Heart right ventricle (tissue), 16 donors: Measurements from ENCODE around the gene NCAPH2. TPM values are rescaled to one million over a fixed set of nuclear protein-coding genes. Genes with fewer than 3 reads are reported as not detected.

Source experiments
- ATAC-seq, 8 donors: fragments of 200-7000 bp; cut with Tn5 transposase; one replicate each; pipeline ENCODE4 v1.9.1; 2020; ENCODE audit warnings: mild to moderate bottlenecking in 8 of 8, moderate library complexity in 8 of 8, moderate number of reproducible peaks in 1 of 8
- DNase-seq, 2 donors: peaks; one replicate each; pipeline ENCODE4 v3.0.0-alpha.2; 2020
- H3K27ac ChIP-seq, 10 donors: fragments of 200-600 bp; sonication (generic) in 2 of 10; one replicate each; pipeline versions ENCODE4 v1.5.0 to v1.8.0; 2020 to 2022; ENCODE audit warnings: mild to moderate bottlenecking in 3 of 10
- H3K27me3 ChIP-seq, 7 donors: fragments of 200-600 bp; one replicate each; pipeline ENCODE4 v1.8.0; 2021 to 2022; ENCODE audit warnings: mild to moderate bottlenecking in 2 of 7
- H3K36me3 ChIP-seq, 9 donors: fragments of 200-600 bp; sonication (generic) in 1 of 9; one replicate each; pipeline versions ENCODE4 v1.5.0 to v1.8.0; 2020 to 2022; ENCODE audit warnings: mild to moderate bottlenecking in 2 of 9
- H3K4me1 ChIP-seq, 9 donors: fragments of 200-600 bp; sonication (generic) in 1 of 9; one replicate each; pipeline versions ENCODE4 v1.5.0 to v1.8.0; 2020 to 2022; ENCODE audit warnings: mild to moderate bottlenecking in 4 of 9
- H3K4me3 ChIP-seq, 10 donors: fragments of 200-600 bp; sonication (generic) in 2 of 10; one replicate each; pipeline versions ENCODE4 v1.5.0 to v1.8.0; 2020 to 2022; ENCODE audit warnings: mild to moderate bottlenecking in 7 of 10, moderate library complexity in 2 of 10
- H3K9me3 ChIP-seq, 11 donors: fragments of 200-600 bp in 10 of 11; sonication (generic) in 2 of 11; one replicate each; pipeline versions ENCODE4 v1.5.0 to v1.8.0; 2013 to 2022; ENCODE audit warnings: mild to moderate bottlenecking in 2 of 11, control low read depth in 1 of 11, moderate library complexity in 1 of 11
- WGBS, 2 donors: extraction: QIAGEN DNeasy Blood & Tissue Kit; methylation state at CpG; one replicate each; pipeline ENCODE4 v1.1.7; 2013; ENCODE audit warnings: inconsistent platforms in 1 of 2; 5-methylcytosine and 5-hydroxymethylcytosine counted together
- intact Hi-C, 10 donors: fragments of 100-400 bp; cut with DNase I; formaldehyde crosslinking; loops; one replicate each; pipeline versions ENCODE4 v1.11.1 to v1.14.2; 2022
- polyA plus RNA-seq, 2 donors: library from polyadenylated mRNA; stranded (reverse); fragments of 200-250 nt; gene quantifications; one replicate each; pipeline ENCODE4 v1.2.3, GENCODE V29; 2013
- total RNA-seq, 10 donors: library from RNA; stranded (reverse); fragmentation: NEBNext Ultra II Directional in 3 of 10; extraction: Animal tissue kit (Norgen Biotek cat#: 25700) in 3 of 10; gene quantifications; one replicate each; pipeline versions ENCODE4 v1.2.1 to v1.2.4, GENCODE V29; 2021 to 2023
- TF ChIP-seq, protein P1 (sequence below), 9 donors: fragments of 200-600 bp; sonication (generic) in 2 of 9; IDR thresholded peaks; one replicate each; pipeline versions ENCODE4 v1.5.0 to v1.8.0; 2021 to 2022; ENCODE audit warnings: antibody characterized with exemption in 9 of 9, mild to moderate bottlenecking in 5 of 9, moderate library complexity in 1 of 9
- donor health status: Arrhythmogenic right ventricular cardiomyopathy.
- donor health status: ischemic (EF 13 %, LVEDD 7.1; RV severe dilation, severe dysfunction).
- donor health status: healthy with polysubstance abuse.
- donor health status: DM: no; HTN: yes; CAD: no.
- donor health status: DM: no; HTN: no; CAD: no.
- donor health status: ischemic (EF 25% LVEDD 6.9; RV normal size, moderate dysfunction).
- donor health status: ischemic (EF 25% LVEDD 5.7; RV mildly dilated, moderate dysfunction).
- donor health status: healthy.
- donor health status: DM: yes; HTN: yes; CAD: no.
- donor health status: Ischemic cardiomyopathy.
- donor health status: ischemic (EF 35%, LVEDD 5.7; RV mildly dilated, moderate dysfunction).
- donor health status: nonischemic (EF 11% LVEDD 7.7; RV severe dilation, severe dysfunction).
- donor health status: DM: yes; HTN: yes; CAD: no.
- donor health status: PGD.
- donor health status: ischemic (EF 29% LVEDD 5.4; RV normal size, mild dysfunction).
- donor health status: nonischemic (EF 23%, LVEDD 6.1; RV moderate dilation, normal function).

NCAPH2 gene
- total and polyA plus RNA-seq, 12 donors = 21.7 to 54.8 (median 27.8) TPM

DNA sequence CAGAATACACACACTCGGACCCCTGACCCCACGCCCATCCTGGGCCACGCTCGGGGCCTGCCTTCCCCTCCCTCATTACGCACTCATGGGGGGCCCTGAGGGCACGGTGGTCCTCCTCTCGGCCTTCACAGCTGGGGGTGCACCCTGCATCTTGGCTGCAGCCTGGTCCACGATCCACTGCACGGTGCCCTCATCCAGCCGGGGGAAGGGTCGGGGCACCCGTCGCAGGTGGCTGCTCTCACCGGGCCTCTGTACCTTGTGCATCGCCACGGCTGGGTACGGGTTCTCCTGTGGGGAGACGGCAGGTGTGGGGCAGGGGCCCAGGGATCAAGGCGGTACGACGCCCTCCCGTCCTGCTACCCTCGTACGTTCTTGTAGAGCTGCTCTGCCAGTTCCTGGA, 43.6 kb upstream of the NCAPH2 start:
- TF ChIP-seq, protein P1, sequence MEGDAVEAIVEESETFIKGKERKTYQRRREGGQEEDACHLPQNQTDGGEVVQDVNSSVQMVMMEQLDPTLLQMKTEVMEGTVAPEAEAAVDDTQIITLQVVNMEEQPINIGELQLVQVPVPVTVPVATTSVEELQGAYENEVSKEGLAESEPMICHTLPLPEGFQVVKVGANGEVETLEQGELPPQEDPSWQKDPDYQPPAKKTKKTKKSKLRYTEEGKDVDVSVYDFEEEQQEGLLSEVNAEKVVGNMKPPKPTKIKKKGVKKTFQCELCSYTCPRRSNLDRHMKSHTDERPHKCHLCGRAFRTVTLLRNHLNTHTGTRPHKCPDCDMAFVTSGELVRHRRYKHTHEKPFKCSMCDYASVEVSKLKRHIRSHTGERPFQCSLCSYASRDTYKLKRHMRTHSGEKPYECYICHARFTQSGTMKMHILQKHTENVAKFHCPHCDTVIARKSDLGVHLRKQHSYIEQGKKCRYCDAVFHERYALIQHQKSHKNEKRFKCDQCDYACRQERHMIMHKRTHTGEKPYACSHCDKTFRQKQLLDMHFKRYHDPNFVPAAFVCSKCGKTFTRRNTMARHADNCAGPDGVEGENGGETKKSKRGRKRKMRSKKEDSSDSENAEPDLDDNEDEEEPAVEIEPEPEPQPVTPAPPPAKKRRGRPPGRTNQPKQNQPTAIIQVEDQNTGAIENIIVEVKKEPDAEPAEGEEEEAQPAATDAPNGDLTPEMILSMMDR (IDR thresholded peaks at IDR 0.05) = no peak
- WGBS, 2 donors = 92 to 93% methylated on average over 24 of the region's 24 CpGs
- no peak overlapping the region for H3K27ac ChIP-seq
- no peak overlapping the region for H3K4me3 ChIP-seq
- H3K9me3 ChIP-seq = no peaks in the 10 kb centered on the region
- H3K27me3 ChIP-seq = no peaks in the 10 kb centered on the region
- H3K36me3 ChIP-seq = peaks cover 11 to 88% (median 81%) of the 10 kb centered on the region in 9 donors
- intact Hi-C loops = no loop called here
- ATAC-seq = no peak
- H3K4me1 ChIP-seq = peaks cover 0 to 14% (median 6%) of the 10 kb centered on the region in 9 donors
- DNase-seq = no peak

DNA sequence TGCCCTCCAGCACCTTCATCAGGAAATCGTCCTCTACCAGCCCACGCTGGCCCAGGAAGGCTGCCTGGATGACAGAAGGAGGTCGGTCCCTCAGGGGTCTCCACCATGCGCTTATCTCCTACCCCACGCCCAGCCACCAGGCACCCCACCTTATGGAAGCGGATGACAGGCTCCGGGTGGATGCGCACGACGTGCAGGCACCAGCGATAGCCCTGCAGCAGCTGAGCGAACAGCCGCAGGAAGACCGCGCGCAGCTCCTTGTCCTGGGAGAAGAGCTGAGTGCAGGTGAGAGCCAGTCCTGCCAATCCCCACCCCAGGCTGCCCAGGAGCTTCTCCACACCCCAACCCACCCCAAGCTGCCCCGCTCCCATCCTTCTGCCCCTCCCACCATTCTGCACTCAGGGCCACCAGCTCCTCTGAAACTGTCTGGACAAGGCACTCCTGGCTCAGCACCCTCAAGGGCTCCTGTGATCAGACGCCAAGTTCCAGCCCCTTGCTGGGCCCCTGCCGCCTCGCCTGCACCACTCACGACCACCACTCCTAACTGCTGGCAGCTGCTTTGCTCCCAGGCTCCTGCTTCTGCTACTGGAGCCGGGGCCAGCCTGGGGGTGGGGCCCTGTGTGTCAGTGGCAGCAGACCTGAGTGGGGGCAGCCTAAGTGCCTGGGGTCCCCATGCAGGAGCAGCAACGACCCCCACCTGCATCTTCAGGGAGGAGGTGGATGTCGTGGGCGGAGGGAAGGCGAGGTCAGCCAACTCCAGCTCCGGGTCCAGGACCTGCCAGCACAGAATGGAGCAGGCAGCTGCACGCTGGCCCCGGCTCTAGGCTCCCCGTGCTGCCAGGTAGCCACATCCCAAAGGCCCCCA, 42.7 kb upstream of the NCAPH2 start:
- TF ChIP-seq, protein P1 (IDR thresholded peaks at IDR 0.05) = no peak
- 89 to 93% methylated on average over 30 of the region's 30 CpGs for WGBS, 2 donors
- DNase-seq (no peak), ATAC-seq (no peak)
- intact Hi-C loops = no loop called here
- Histone ChIP-seq H3K4me3 (no peak overlapping the region), H3K36me3 (peaks cover 11 to 79% (median 72%) of the 10 kb centered on the region in 9 donors), H3K27ac (no peak overlapping the region), H3K9me3 (no peaks in the 10 kb centered on the region), H3K4me1 (peaks cover 0 to 22% (median 14%) of the 10 kb centered on the region in 9 donors), H3K27me3 (no peaks in the 10 kb centered on the region)

DNA sequence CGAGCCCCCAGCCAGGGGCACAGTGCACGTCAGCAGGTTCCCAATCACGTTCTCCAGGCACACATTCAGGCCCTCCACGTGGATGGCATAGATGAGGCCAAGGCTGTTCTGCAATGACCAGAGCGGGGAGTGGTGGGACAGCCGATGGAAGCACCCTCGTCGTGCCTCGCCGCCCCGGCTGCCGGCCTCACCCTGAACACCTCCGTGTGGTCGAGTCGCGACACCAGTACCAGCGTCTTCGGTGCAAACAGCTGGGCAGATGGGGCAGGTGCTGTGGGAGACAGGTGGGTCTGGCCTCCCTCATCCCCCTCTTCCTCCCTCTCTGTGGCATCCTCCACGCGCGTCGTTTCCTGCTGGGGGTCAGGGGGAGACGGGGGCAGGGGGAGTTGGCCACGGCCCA, 40.7 kb upstream of the NCAPH2 start:
- TF ChIP-seq, protein P1 (IDR thresholded peaks at IDR 0.05) = no peak
- intact Hi-C loops = no loop called here
- 89% methylated on average over 24 of the region's 24 CpGs for WGBS, 2 donors
- Histone ChIP-seq H3K4me3 (no peak overlapping the region), H3K36me3 (peaks cover 1 to 59% (median 52%) of the 10 kb centered on the region in 9 donors), H3K4me1 (peaks cover 15 to 42% (median 34%) of the 10 kb centered on the region in 9 donors), H3K9me3 (no peaks in the 10 kb centered on the region), H3K27me3 (no peaks in the 10 kb centered on the region), H3K27ac (no peak overlapping the region)
- no peak for DNase-seq
- ATAC-seq = no peak

DNA sequence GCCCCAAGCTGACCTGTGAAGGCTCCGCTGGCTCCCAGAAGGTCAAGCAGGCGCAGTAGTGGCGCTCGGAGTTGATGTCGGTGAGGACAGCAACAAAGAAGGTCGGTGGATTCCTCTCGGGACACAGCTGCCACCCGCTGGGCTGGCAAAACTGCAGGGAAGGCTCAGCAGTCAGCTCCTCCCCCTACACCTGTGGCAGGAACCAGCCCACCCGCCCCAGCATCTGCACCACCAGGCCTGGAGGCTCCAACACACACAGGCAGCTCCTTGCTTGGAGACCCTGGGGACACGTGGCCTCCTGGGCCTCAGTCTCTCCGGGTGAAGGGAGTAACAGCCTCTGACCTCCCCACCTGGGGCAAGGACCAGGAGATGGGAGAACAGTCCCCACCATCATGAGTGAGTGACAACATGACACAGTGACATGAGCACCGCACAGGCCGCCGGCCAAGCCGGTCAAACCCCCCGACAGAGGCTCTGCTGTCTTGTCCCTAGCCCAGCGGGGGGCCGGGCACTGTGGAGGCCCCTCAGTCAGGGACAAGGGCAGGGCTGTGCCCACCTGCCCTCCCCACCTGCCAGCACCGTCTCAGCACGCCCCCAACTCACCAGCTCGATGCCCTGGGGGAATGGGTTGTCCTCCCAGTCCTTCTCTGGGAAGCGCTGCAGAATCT, 40.1 kb upstream of the NCAPH2 start:
- H3K36me3 ChIP-seq = peaks cover 0 to 55% (median 46%) of the 10 kb centered on the region in 9 donors
- H3K4me3 ChIP-seq = no peak overlapping the region
- no peaks in the 10 kb centered on the region for H3K9me3 ChIP-seq
- DNase-seq (no peak), ATAC-seq (no peak)
- no peaks in the 10 kb centered on the region for H3K27me3 ChIP-seq
- intact Hi-C loops = no loop called here
- H3K4me1 ChIP-seq = peaks cover 20 to 48% (median 39%) of the 10 kb centered on the region in 9 donors
- 81 to 88% methylated on average over 22 of the region's 22 CpGs for WGBS, 2 donors
- TF ChIP-seq, protein P1 (IDR thresholded peaks at IDR 0.05) = no peak
- no peak overlapping the region for H3K27ac ChIP-seq
